CD14-positive monocyte (primary cell): ENCODE results near the gene BLCAP. TPM values are rescaled to one million over a fixed set of nuclear protein-coding genes. Genes with fewer than 3 reads are reported as not detected.

Experiments
- DNase-seq, 3 donors: peaks; one replicate each; pipeline ENCODE4 v3.0.0-alpha.2; 2011 to 2022
- H2AFZ ChIP-seq: 2 replicates; pipeline ENCODE4 v1.6.0; 2012; ENCODE audit warnings: mild to moderate bottlenecking, low read depth, low read length, inconsistent platforms; ENCODE audit not compliant: insufficient read depth, poor library complexity, severe bottlenecking
- H3K27ac ChIP-seq, 2 donors: 1 replicate in 1 of 2; 2 replicates in 1 of 2; pipeline ENCODE4 v1.5.1; 2012 to 2013; ENCODE audit warnings: low read length in 2 of 2, control low read depth in 1 of 2, inconsistent platforms in 1 of 2, low read depth in 1 of 2, mild to moderate bottlenecking in 1 of 2
- H3K27me3 ChIP-seq, 2 donors: one replicate each; pipeline versions ENCODE4 v1.6.0 to v1.6.1; 2011 to 2013; ENCODE audit warnings: low read length in 2 of 2; ENCODE audit not compliant: control insufficient read depth in 2 of 2, insufficient read depth in 2 of 2
- H3K36me3 ChIP-seq, 2 donors: replicated peaks in 1 of 2; 1 replicate in 1 of 2; 2 replicates in 1 of 2; pipeline versions ENCODE4 v1.5.1 to v1.6.1; 2012 to 2013; ENCODE audit warnings: low read length in 2 of 2, control low read depth in 1 of 2, inconsistent platforms in 1 of 2, mild to moderate bottlenecking in 1 of 2; ENCODE audit not compliant: insufficient read depth in 2 of 2, control insufficient read depth in 1 of 2
- H3K4me1 ChIP-seq, 2 donors: 1 replicate in 1 of 2; 2 replicates in 1 of 2; pipeline versions ENCODE4 v1.5.1 to v1.6.1; 2012 to 2013; ENCODE audit warnings: low read length in 2 of 2, control low read depth in 1 of 2, inconsistent platforms in 1 of 2, mild to moderate bottlenecking in 1 of 2, moderate library complexity in 1 of 2; ENCODE audit not compliant: insufficient read depth in 2 of 2, control insufficient read depth in 1 of 2
- H3K4me2 ChIP-seq: replicated peaks from 2 replicates; pipeline ENCODE3; 2012; ENCODE audit warnings: low read length, moderate library complexity, mild to moderate bottlenecking; ENCODE audit not compliant: poor library complexity, severe bottlenecking; ENCODE audit errors: extremely low read depth
- H3K4me3 ChIP-seq, 3 experiments: fragments of 200-600 bp in 1 of 3; sonication (generic) in 1 of 3; replicated peaks in 1 of 3; 1 replicate in 2 of 3; 2 replicates in 1 of 3; pipeline ENCODE4 v1.5.1; 2011 to 2013; ENCODE audit warnings: low read length in 3 of 3, mild to moderate bottlenecking in 3 of 3, control low read depth in 2 of 3, low read depth in 2 of 3, inconsistent platforms in 1 of 3, moderate library complexity in 1 of 3
- H3K79me2 ChIP-seq: 2 replicates; pipeline ENCODE4 v1.6.0; 2012; ENCODE audit warnings: mild to moderate bottlenecking, control low read depth, inconsistent platforms, low read length, moderate library complexity; ENCODE audit not compliant: insufficient read depth
- H3K9ac ChIP-seq: 2 replicates; pipeline ENCODE4 v1.6.0; 2017; ENCODE audit warnings: low read length, mild to moderate bottlenecking; ENCODE audit not compliant: insufficient read depth, poor library complexity, severe bottlenecking
- H3K9me3 ChIP-seq, 2 donors: replicated peaks in 1 of 2; 1 replicate in 1 of 2; 2 replicates in 1 of 2; pipeline versions ENCODE4 v1.5.1 to v1.6.1; 2012 to 2013; ENCODE audit warnings: low read length in 2 of 2, control low read depth in 1 of 2; ENCODE audit not compliant: control insufficient read depth in 1 of 2, insufficient read depth in 1 of 2
- H4K20me1 ChIP-seq: 2 replicates; pipeline ENCODE4 v1.6.0; 2012; ENCODE audit warnings: mild to moderate bottlenecking, low read length, control low read depth, moderate library complexity; ENCODE audit not compliant: insufficient read depth
- H3K27ac Mint-ChIP-seq, 7 donors: one replicate each; pipeline ENCODE4 v1.8.0; 2020; ENCODE audit warnings: mild to moderate bottlenecking in 7 of 7, mixed read lengths in 7 of 7, moderate library complexity in 6 of 7, inconsistent platforms in 2 of 7
- H3K27me3 Mint-ChIP-seq, 3 donors: one replicate each; pipeline ENCODE4 v1.8.0; 2021 to 2022; ENCODE audit warnings: low read depth in 3 of 3, mild to moderate bottlenecking in 3 of 3, mixed read lengths in 3 of 3, moderate library complexity in 3 of 3, inconsistent platforms in 1 of 3
- H3K36me3 Mint-ChIP-seq, 2 donors: one replicate each; pipeline ENCODE4 v1.8.0; 2020; ENCODE audit warnings: mixed read lengths in 2 of 2, inconsistent platforms in 1 of 2, mild to moderate bottlenecking in 1 of 2
- H3K4me1 Mint-ChIP-seq: one replicate; pipeline ENCODE4 v1.8.0; 2020; ENCODE audit warnings: mild to moderate bottlenecking, mixed read lengths
- H3K4me3 Mint-ChIP-seq, 2 donors: one replicate each; pipeline ENCODE4 v1.8.0; 2020; ENCODE audit warnings: mild to moderate bottlenecking in 2 of 2, mixed read lengths in 2 of 2, moderate library complexity in 1 of 2
- H3K9me3 Mint-ChIP-seq, 7 donors: one replicate each; pipeline ENCODE4 v1.8.0; 2020 to 2022; ENCODE audit warnings: mixed read lengths in 7 of 7, mild to moderate bottlenecking in 6 of 7, moderate library complexity in 6 of 7, inconsistent platforms in 2 of 7
- CTCF ChIP-seq: fragments of 200-600 bp; IDR thresholded peaks from one replicate; pipeline ENCODE4 v1.8.0; 2022; ENCODE audit warnings: antibody characterized with exemption, mild to moderate bottlenecking
- WGBS: methylation state at CpG from one replicate; pipeline ENCODE4 v1.1.5; 2013; ENCODE audit warnings: missing lambda C conversion rate; ENCODE audit not compliant: insufficient coverage; 5-methylcytosine and 5-hydroxymethylcytosine counted together
- intact Hi-C, 2 donors: fragments of 100-400 bp; cut with micrococcal nuclease; formaldehyde crosslinking; loops; one replicate each; pipeline versions ENCODE4 v1.15.0 to v1.15.1; 2023
- polyA plus RNA-seq, 3 donors: library from polyadenylated mRNA; depleted of rRNA in 1 of 3; unstranded in 2 of 3; stranded (reverse) in 1 of 3; fragments of 300-500 nt in 2 of 3; fragments of >200 nt in 1 of 3; fragmentation: Illumina TruSeq in 2 of 3; gene quantifications; 1 replicate in 2 of 3; 2 replicates in 1 of 3; pipeline ENCODE4 v1.2.3, GENCODE V29; 2012 to 2021

BLCAP gene
- polyA plus RNA-seq, 3 donors: 45.3 to 54.5 (median 53.3) TPM

- peak overlapping the region in 2 of 7 donors; percentile 36 to 61 for H3K27ac Mint-ChIP-seq
- peaks cover 17 to 24% (median 22%) of the 10 kb centered on the region in 3 donors for H3K27me3 Mint-ChIP-seq
- H3K9me3 Mint-ChIP-seq: peaks cover 0 to 14% (median 11%) of the 10 kb centered on the region in 7 donors
- Histone ChIP-seq H3K9ac (no peak overlapping the region), H3K9me3 (peaks cover 0 to 8% of the 10 kb centered on the region in 2 donors), H3K36me3 (peaks cover 0 to 20% of the 10 kb centered on the region in 2 donors), H3K27ac (no peak overlapping the region), H4K20me1 (peaks cover 60% of the 10 kb centered on the region), H3K27me3 (peaks cover 4 to 20% of the 10 kb centered on the region in 2 donors), H3K4me1 (peaks cover 40 to 46% of the 10 kb centered on the region in 2 donors), H3K4me2 (peak overlapping the region; percentile 94), H3K79me2 (peaks cover 67% of the 10 kb centered on the region), H3K4me3 (peak overlapping the region in 1 of 3 experiments; percentile 96), H2AFZ (no peak overlapping the region)
- intact Hi-C loops: loop anchor here (5.0 to 10.0 kb wide), 4 partner anchors 121 to 261 kb away; partner anchors contain the start of gene GHRH (in 1 of the 2)
- peaks cover 65% of the 10 kb centered on the region for H3K4me1 Mint-ChIP-seq
- peaks cover 28 to 30% of the 10 kb centered on the region in 2 donors for H3K36me3 Mint-ChIP-seq
- peak overlapping the region in 1 of 2 donors; percentile 95 for H3K4me3 Mint-ChIP-seq
- 82% methylated on average over 2 of the region's 5 CpGs for WGBS
- no peak for DNase-seq
- no peak for TF ChIP-seq CTCF
These were observed 1.9 kb downstream of the BLCAP start for GRCh38 chr20:37525810-37526209.

- Histone ChIP-seq H3K4me3 (no peak overlapping the region), H3K9me3 (peaks cover 0 to 14% of the 10 kb centered on the region in 2 donors), H3K4me2 (peak overlapping the region; percentile 94), H3K9ac (no peak overlapping the region), H3K36me3 (peaks cover 0 to 27% of the 10 kb centered on the region in 2 donors), H3K27me3 (peaks cover 4 to 26% of the 10 kb centered on the region in 2 donors), H3K4me1 (peaks cover 41 to 46% of the 10 kb centered on the region in 2 donors), H3K79me2 (peaks cover 75% of the 10 kb centered on the region), H3K27ac (no peak overlapping the region), H2AFZ (no peak overlapping the region), H4K20me1 (peaks cover 67% of the 10 kb centered on the region)
- peak overlapping the region in 1 of 2 donors; percentile 53 for H3K4me3 Mint-ChIP-seq
- peaks cover 20 to 31% (median 29%) of the 10 kb centered on the region in 3 donors for H3K27me3 Mint-ChIP-seq
- peaks cover 72% of the 10 kb centered on the region for H3K4me1 Mint-ChIP-seq
- no peak for DNase-seq
- peak overlapping the region in 2 of 7 donors; percentile 42 to 43 for H3K27ac Mint-ChIP-seq
- 63% methylated on average over 6 of the region's 6 CpGs for WGBS
- intact Hi-C loops: loop anchor here (5.0 to 10.0 kb wide), 4 partner anchors 120 to 260 kb away; partner anchors contain the start of gene GHRH (in 1 of the 2)
- TF ChIP-seq CTCF: no peak
- peaks cover 35 to 37% of the 10 kb centered on the region in 2 donors for H3K36me3 Mint-ChIP-seq
- H3K9me3 Mint-ChIP-seq: peaks cover 0 to 19% (median 14%) of the 10 kb centered on the region in 7 donors
These were observed 2.6 kb downstream of the BLCAP start for GRCh38 chr20:37524859-37525708.
